Femur (tissue), 1 donor: Measurements from ENCODE around the gene ARHGEF39.
A peak's percentile ranks its signal among the peaks of the same experiment; 100 is the strongest.
"Not testable (repeated sequence)": the region's sequence is repeated elsewhere in the genome, so short reads cannot be mapped to it uniquely, and the experiment has no call there.

Source experiments
- DNase-seq: peaks from one replicate; pipeline ENCODE4 v3.0.0-alpha.2; 2017

Gene ARHGEF39

GRCh38 chr9:35616681-35617459 is 48.1 kb downstream of the ARHGEF39 start:
- DNase-seq: peak; percentile 76

- DNase-seq: no peak
These were observed 48.9 kb downstream of the ARHGEF39 start for GRCh38 chr9:35615981-35616680.

GRCh38 chr9:35612843-35613242 is 52.2 kb downstream of the ARHGEF39 start:
- no peak for DNase-seq

GRCh38 chr9:35612066-35612465 is 52.9 kb downstream of the ARHGEF39 start:
- not testable (repeated sequence) for DNase-seq

- DNase-seq: no peak
These were observed 53.7 kb downstream of the ARHGEF39 start for GRCh38 chr9:35611230-35611797.

GRCh38 chr9:35609820-35610163 is 55.2 kb downstream of the ARHGEF39 start:
- DNase-seq: no peak
